ENCODE results near the gene KLRK1.
"Not testable (repeated sequence)": the region's sequence is repeated elsewhere in the genome, so short reads cannot be mapped to it uniquely, and the experiment has no call there.

KLRK1 gene

DNA sequence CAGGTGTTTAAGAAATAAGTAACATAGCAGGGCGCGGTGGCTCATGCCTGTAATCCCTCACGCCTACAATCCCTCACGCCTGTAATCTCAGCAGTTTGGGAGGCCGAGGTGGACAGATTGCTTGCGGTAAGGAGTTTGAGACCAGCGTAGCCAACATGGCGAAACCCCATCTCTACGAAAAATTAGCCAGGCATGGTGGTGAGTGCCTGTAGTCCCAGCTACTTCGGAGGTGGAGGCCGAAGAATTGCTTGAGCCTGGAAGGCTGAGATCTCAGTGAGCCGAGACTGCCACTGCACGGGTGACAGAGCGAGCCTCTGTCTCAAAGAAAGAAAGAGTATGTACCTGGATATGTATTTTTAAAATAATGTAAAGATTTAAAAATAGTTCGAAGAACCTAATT lies 6.3 kb upstream of the KLRK1 start:
- peak overlapping the region; percentile 31 for H3K27ac Mint-ChIP-seq
- not testable (repeated sequence) for H3K4me3 Mint-ChIP-seq
- peaks cover 77% of the 10 kb centered on the region for H3K4me1 Mint-ChIP-seq (ENCODE audit: low read depth)

DNA sequence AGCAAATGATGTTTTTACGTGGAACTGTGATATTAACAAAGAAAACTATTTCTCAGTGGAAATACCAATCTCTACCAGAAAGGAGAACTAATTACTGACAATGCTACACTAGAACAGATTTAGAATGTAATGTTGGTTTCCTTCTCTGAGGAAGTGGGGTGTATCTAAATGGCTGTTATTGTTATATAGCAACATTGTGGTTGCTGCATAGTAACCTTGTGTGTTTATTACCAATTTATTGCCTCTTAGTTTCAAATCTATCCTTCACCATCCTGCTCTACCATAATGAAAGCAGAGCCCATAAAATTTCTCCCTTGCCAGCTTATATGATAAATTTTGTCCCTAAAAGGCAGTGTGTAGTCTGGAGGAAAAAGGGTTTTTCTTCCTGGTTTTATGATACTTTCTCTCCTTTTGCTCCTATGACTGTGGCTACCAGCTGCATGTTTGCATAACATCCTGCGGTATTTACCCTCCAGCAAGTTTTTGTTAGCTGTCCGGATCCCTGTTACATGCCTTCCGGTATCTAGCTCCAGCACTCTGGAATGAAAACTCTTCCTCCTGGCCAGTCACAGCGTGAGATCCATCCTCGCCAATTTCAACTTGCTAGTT lies 5.7 kb upstream of the KLRK1 start:
- Mint-ChIP-seq H3K4me3 (peak overlapping the region; percentile 85), H3K4me1 (ENCODE audit: low read depth) (peaks cover 74% of the 10 kb centered on the region), H3K36me3 (peaks cover 7% of the 10 kb centered on the region), H3K27me3 (no peaks in the 10 kb centered on the region), H3K9me3 (ENCODE audit: low read depth) (no peaks in the 10 kb centered on the region), H3K27ac (peak overlapping the region; percentile 99)

More for the DNA sequence above, 6.3 kb upstream of the KLRK1 start:
- H3K27me3 Mint-ChIP-seq; H3K9me3 Mint-ChIP-seq (ENCODE audit: low read depth); H3K36me3 Mint-ChIP-seq: not testable (repeated sequence)

DNA sequence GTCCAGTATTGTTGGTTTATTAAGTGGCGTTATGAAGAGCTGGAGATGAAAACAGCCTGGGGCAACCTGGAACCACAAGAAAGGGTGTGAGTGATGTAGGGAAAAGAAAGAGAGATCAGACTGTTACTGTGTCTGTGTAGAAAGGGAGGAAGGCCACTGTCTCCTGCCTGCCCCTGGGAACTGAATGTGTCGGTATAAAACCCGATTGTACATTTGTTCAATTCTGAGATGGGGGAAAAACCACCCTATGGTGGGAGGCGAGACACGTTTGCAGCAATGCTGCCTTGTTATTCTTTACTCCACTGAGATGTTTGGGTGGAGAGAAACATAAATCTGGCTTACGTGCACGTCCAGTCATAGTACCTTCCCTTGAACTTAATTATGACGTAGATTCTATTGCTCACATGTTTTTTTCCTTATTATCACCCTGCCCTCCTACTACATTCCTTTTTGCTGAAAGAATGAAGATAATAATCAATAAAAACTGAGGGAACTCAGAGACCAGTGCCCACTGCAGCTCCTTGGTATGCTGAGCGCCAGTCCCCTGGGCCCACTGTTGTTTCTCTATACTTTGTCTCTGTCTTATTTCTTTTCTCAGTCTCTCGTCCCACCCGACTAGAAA lies 4.8 kb upstream of the KLRK1 start:
- H3K4me3 Mint-ChIP-seq = peak overlapping the region; percentile 85
- H3K4me1 Mint-ChIP-seq (ENCODE audit: low read depth) = peaks cover 74% of the 10 kb centered on the region
- not testable (repeated sequence) for H3K9me3 Mint-ChIP-seq (ENCODE audit: low read depth); H3K36me3 Mint-ChIP-seq; H3K27me3 Mint-ChIP-seq
- H3K27ac Mint-ChIP-seq = peak overlapping the region; percentile 99

DNA sequence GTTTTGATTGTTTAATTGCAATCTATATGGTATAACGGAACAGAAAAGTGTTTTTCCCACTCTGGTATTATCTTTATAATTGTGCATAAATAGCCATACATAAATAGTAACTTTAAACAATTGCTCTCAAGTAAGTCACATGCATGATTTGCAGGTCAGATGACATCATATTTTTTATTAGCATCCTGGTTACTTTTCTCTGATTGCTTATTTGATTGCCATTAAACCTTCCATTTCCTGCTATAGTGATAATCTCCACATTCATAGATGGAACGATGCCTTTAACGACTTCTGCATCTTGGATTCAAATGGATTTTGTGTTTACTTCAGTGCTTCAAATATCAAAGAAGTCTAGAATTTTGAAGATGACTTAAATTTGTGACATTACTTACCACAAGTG lies 3.5 kb upstream of the KLRK1 start:
- no peaks in the 10 kb centered on the region for H3K9me3 Mint-ChIP-seq (ENCODE audit: low read depth)
- peak overlapping the region; percentile 99 for H3K27ac Mint-ChIP-seq
- H3K4me3 Mint-ChIP-seq = peak overlapping the region; percentile 85
- no peaks in the 10 kb centered on the region for H3K27me3 Mint-ChIP-seq
- H3K36me3 Mint-ChIP-seq = peaks cover 6% of the 10 kb centered on the region
- peaks cover 68% of the 10 kb centered on the region for H3K4me1 Mint-ChIP-seq (ENCODE audit: low read depth)

DNA sequence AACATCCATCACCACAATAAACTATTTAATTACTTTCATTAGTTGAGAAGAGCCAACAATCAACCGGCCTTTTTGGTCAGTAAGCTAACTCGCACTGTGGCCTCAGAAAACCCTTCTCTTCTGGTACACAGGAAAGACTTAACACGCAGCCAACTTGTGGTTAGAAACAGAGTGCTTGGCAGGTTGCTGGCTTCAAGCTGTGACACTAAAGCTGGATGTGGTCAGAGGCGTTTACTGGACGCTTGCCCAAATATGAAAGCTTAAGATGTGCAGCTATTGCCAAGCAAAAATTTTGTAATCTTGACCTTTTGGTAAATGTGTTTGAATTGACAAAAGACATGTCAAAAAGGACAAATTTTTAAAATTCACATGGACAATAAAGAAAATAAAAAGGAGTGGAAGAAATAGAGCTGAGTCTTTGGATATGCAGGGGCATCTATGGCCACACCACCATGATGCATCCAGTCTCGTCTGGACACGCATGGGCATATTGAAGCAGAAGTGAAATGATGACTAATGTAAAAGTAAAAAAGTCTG lies 2.6 kb upstream of the KLRK1 start:
- H3K27me3 Mint-ChIP-seq = no peaks in the 10 kb centered on the region
- H3K4me1 Mint-ChIP-seq (ENCODE audit: low read depth) = peaks cover 61% of the 10 kb centered on the region
- H3K27ac Mint-ChIP-seq = peak overlapping the region; percentile 99
- peaks cover 6% of the 10 kb centered on the region for H3K36me3 Mint-ChIP-seq
- H3K9me3 Mint-ChIP-seq (ENCODE audit: low read depth) = no peaks in the 10 kb centered on the region
- peak overlapping the region; percentile 85 for H3K4me3 Mint-ChIP-seq

DNA sequence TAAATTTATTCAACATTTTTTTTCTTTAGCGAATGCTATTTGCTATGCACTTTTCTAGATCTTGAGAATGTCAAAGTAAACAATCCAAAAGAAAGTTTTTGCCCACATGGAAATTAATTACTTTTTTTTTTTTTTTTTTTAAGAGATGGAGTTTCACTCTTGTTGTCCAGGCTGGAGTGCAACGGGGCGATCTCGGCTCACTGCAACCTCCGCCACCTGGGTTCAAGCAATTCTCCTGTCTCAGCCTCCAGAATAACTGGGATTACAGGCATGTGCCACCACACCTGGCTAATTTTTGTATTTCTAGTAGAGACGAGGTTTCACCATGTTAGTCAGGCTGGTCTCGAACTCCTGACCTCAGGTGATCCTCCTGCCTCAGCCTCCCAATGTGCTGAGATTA lies 1.1 kb upstream of the KLRK1 start:
- H3K9me3 Mint-ChIP-seq (ENCODE audit: low read depth); H3K27me3 Mint-ChIP-seq: not testable (repeated sequence)
- peaks cover 11% of the 10 kb centered on the region for H3K36me3 Mint-ChIP-seq
- peak overlapping the region; percentile 17 for H3K4me3 Mint-ChIP-seq
- peaks cover 58% of the 10 kb centered on the region for H3K4me1 Mint-ChIP-seq (ENCODE audit: low read depth)
- H3K27ac Mint-ChIP-seq = peak overlapping the region; percentile 89

DNA sequence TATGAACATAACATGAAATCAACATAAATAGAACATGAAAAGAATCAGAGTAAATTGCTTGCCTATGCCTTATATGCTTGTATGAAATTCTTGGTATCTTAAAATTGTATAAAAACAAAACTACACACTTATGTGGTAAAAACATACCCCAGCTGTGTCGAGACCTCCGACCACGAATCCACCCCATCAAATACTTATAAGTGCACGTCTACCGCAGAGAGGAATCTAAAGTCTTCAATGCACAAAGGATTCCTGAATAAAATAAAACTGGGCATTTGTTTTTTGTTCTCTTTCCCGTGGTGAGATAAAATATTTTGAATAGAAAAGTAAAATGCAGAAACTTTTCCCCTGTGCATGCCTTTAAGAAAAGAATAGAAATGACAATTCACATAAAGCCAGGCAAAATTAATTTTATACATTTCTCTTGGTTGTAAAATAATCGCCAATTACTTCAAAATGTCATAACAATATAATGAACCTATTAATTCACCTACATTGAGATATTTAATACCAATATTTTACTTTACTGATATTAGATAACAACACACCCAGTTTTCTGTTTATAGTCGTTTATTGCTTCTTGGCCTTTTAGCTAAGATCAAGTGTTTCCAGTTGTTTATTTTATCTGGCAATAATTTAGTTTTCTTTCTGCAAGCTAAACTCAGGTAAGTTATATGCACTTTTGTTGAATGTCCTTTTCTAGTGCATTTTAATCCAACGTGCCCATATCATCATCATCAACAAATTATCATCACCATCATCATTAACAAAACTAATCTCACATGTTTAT lies 1.0 kb downstream of the KLRK1 start:
- peak overlapping the region; percentile 96 for H3K4me3 Mint-ChIP-seq
- H3K27me3 Mint-ChIP-seq = no peaks in the 10 kb centered on the region
- peaks cover 26% of the 10 kb centered on the region for H3K36me3 Mint-ChIP-seq

DNA sequence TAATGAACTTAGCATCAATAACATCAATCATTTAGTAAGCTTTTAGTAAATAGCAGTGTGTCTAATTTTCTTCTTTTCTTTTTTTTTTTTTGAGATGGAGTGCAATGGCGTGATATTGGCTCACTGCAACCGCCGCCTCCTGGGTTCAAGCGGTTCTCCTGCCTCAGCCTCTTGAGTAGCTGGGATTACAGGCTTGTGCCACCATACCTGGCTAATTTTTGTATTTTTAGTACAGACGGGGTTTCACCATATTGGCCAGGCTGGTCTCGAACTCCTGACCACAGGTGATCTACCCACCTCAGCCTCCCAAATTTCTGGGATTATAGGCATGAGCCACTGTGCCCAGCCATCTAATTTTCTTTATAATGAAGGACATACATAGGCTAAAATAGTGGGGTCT lies 2.3 kb downstream of the KLRK1 start:
- H3K9me3 Mint-ChIP-seq (ENCODE audit: low read depth); H3K27me3 Mint-ChIP-seq: not testable (repeated sequence)
- peak overlapping the region; percentile 96 for H3K4me3 Mint-ChIP-seq
- H3K4me1 Mint-ChIP-seq (ENCODE audit: low read depth) = peaks cover 54% of the 10 kb centered on the region
- peaks cover 30% of the 10 kb centered on the region for H3K36me3 Mint-ChIP-seq
- peak overlapping the region; percentile 98 for H3K27ac Mint-ChIP-seq

More for the DNA sequence above, 1.0 kb downstream of the KLRK1 start:
- Mint-ChIP-seq H3K27ac (peak overlapping the region; percentile 98), H3K4me1 (ENCODE audit: low read depth) (peaks cover 55% of the 10 kb centered on the region), H3K9me3 (ENCODE audit: low read depth) (no peaks in the 10 kb centered on the region)

DNA sequence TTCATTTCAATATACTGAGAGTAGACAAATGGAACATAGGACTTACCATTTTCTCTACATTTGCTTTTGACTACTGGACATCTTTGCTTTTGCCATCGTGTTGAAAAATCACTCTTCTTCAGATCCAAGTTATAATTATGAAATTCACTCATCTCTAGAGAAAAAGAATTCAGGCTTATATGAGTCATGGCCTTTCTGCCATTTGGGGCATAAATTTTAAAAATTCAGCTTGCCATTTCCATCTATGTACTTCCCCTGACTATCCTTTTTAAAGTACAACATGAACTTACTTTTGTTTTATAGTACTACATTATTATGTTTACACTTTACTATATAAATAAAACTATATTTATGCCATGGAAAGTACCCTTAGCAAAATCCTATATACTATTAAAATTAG lies 3.0 kb downstream of the KLRK1 start:
- peak overlapping the region; percentile 96 for H3K4me3 Mint-ChIP-seq
- H3K27ac Mint-ChIP-seq = peak overlapping the region; percentile 98
- peaks cover 36% of the 10 kb centered on the region for H3K36me3 Mint-ChIP-seq
- no peaks in the 10 kb centered on the region for H3K27me3 Mint-ChIP-seq
- no peaks in the 10 kb centered on the region for H3K9me3 Mint-ChIP-seq (ENCODE audit: low read depth)
- peaks cover 54% of the 10 kb centered on the region for H3K4me1 Mint-ChIP-seq (ENCODE audit: low read depth)

DNA sequence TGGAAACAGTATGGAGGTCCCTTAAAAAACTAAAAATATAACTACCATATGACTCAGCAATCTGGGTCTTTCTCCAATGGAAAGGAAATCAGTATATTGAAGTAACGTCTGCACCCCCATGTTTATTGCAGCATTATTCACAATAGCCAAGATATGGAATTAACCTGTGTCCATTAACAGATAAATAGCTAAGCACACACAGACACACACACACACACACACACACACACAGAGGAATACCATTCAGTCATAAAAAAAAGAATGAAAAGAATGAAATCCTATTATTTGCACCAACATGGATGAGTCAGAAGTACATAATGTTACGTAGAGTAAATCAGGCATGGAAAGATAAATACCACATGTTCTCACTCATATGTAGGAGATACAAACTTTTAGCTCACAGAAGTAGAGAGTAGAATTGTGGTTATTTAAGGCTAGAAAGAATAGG lies 4.7 kb downstream of the KLRK1 start:
- H3K4me1 Mint-ChIP-seq (ENCODE audit: low read depth) = peaks cover 62% of the 10 kb centered on the region

DNA sequence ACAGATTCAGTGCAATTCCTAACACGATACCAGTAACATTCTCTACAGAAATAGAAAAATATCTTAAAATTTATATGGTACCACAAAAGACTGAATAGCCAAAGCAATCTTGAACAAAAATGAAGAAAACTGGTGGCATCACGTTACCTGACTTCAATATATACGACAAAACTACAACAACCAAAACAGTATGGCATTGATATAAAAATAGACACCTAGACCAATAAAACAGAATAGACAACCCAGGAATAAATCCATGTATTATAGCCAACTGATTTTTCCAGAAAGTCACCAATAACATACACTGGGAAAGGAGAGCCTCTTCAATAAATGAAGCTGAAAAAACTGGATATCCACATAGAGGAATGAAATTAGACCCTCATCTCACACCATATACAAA lies 5.7 kb downstream of the KLRK1 start:
- Mint-ChIP-seq H3K27me3 (no peaks in the 10 kb centered on the region), H3K9me3 (ENCODE audit: low read depth) (no peaks in the 10 kb centered on the region), H3K4me1 (ENCODE audit: low read depth) (peaks cover 64% of the 10 kb centered on the region), H3K27ac (peak overlapping the region; percentile 92), H3K4me3 (peak overlapping the region; percentile 96), H3K36me3 (peaks cover 39% of the 10 kb centered on the region)

More for the DNA sequence above, 4.7 kb downstream of the KLRK1 start:
- peak overlapping the region; percentile 92 for H3K27ac Mint-ChIP-seq
- H3K4me3 Mint-ChIP-seq = peak overlapping the region; percentile 96
- peaks cover 40% of the 10 kb centered on the region for H3K36me3 Mint-ChIP-seq
- H3K9me3 Mint-ChIP-seq (ENCODE audit: low read depth) = no peaks in the 10 kb centered on the region
- H3K27me3 Mint-ChIP-seq = no peaks in the 10 kb centered on the region

DNA sequence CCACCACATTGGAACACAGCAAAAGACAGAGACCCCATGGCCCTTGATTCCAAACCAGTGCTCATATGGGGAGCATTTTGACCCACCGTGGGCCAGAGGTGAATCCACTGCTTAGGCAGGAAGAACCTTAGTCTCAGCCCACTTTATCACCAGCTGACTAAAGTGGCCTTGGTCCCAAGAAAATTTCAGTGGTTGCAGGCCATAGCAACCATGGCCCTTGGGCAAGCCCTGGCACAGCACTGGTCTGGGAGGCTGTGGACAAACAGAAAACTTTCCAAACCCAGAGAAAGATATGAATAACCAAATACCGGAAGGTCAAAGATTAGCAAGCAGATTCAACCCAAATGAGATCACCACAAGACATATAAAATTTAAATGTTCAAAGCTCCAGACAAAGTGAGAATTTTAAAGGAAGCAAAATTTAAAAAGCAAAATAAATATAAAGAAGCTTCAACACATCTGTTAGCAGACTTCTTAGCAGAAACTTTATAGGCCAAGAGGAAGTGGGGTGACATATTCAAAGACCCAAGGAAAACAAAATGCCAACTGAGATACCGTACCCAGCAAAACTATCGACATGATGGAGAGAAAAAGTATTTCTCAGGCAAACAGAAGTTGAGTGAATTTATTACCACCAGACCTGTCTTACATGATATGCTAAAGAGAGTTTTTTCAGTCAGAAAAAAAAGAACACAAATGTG lies 7.8 kb downstream of the KLRK1 start:
- no peaks in the 10 kb centered on the region for H3K27me3 Mint-ChIP-seq
- H3K4me1 Mint-ChIP-seq (ENCODE audit: low read depth) = peaks cover 82% of the 10 kb centered on the region
- no peaks in the 10 kb centered on the region for H3K9me3 Mint-ChIP-seq (ENCODE audit: low read depth)
- peaks cover 46% of the 10 kb centered on the region for H3K36me3 Mint-ChIP-seq
- H3K4me3 Mint-ChIP-seq = peak overlapping the region; percentile 96
- peak overlapping the region; percentile 92 for H3K27ac Mint-ChIP-seq

DNA sequence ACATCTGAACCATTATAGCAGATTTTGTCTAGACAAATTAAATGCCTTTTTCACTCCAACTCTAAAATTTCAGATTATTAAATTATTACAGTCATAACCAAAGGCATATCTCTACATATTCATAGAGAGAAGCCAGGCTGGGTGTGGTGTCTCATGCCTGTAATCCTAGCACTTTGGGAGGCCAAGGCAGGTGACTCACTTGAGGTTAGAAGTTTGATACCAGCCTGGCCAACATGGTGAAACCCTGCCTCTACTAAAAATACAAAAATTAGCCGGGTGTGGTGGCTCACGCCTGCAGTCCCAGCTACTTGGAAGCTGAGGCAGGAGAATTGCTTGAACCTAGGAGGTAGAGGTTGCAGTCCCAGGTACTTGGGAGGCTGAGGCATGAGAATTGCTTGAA lies 11.1 kb downstream of the KLRK1 start:
- H3K4me3 Mint-ChIP-seq = peak overlapping the region; percentile 48
- H3K27ac Mint-ChIP-seq = peak overlapping the region; percentile 91
- H3K36me3 Mint-ChIP-seq = peaks cover 32% of the 10 kb centered on the region
- peaks cover 88% of the 10 kb centered on the region for H3K4me1 Mint-ChIP-seq (ENCODE audit: low read depth)
- H3K9me3 Mint-ChIP-seq (ENCODE audit: low read depth); H3K27me3 Mint-ChIP-seq: not testable (repeated sequence)

DNA sequence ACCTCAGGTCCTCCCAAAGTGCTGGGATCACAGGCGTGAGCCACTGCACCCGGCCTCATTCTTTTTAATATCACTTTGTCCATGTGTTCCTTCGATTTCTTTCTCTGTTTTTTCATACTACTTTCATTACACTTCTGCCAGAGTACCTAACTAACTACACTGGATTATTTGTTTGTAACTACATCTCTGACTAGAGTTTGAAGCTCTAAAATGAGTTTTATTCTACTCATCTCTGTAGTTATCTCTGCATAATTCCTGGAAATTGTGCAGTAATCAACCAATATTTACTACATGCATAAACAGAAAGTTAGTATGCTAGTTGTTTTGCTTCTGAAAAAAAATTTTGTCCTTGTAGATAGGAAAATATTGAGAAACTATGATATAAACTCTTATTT lies 15.2 kb downstream of the KLRK1 start:
- peak overlapping the region; percentile 68 for H3K4me3 Mint-ChIP-seq
- H3K27ac Mint-ChIP-seq = no peak overlapping the region
- peaks cover 87% of the 10 kb centered on the region for H3K4me1 Mint-ChIP-seq (ENCODE audit: low read depth)
- no peaks in the 10 kb centered on the region for H3K9me3 Mint-ChIP-seq (ENCODE audit: low read depth)
- H3K36me3 Mint-ChIP-seq = peaks cover 39% of the 10 kb centered on the region
- H3K27me3 Mint-ChIP-seq = no peaks in the 10 kb centered on the region

All from activated naive CD8-positive, alpha-beta T cell (primary cell).